HEK293 (cell line): Measurements from ENCODE around the gene CADM1.

Experiments used
- CTCF ChIA-PET: fragments of 350-600 bp; formaldehyde crosslinking; extraction: SDS; loops from one replicate; lab custom pipeline; 2021; ENCODE audit warnings: antibody characterized with exemption; lab: Yijun Ruan, JAX
- POLR2A ChIA-PET: fragments of 300-600 bp; formaldehyde crosslinking; extraction: SDS; loops from one replicate; lab custom pipeline; 2020; ENCODE audit warnings: antibody characterized with exemption, inconsistent platforms; lab: Yijun Ruan, JAX
- H3K27ac ChIP-seq: fragments of 200-500 bp; sonication (Bioruptor generic); 2 replicates; pipeline ENCODE4 v1.5.1; 2014; ENCODE audit warnings: low read depth, low read length, control low read depth, inconsistent platforms; ENCODE audit errors: extremely low read depth
- H3K36me3 ChIP-seq, 2 experiments: fragments of 200-500 bp in 1 of 2; sonication (Bioruptor generic) in 1 of 2; 1 replicate in 1 of 2; 2 replicates in 1 of 2; pipeline ENCODE4 v1.5.1; 2014 to 2017; ENCODE audit warnings: inconsistent platforms in 2 of 2, low read length in 2 of 2; ENCODE audit not compliant: control insufficient read depth in 2 of 2, insufficient read depth in 1 of 2
- H3K4me1 ChIP-seq: fragments of 200-500 bp; sonication (Bioruptor generic); 2 replicates; pipeline ENCODE4 v1.5.1; 2014; ENCODE audit warnings: mild to moderate bottlenecking, low read length, inconsistent platforms; ENCODE audit not compliant: control insufficient read depth, insufficient read depth
- H3K4me3 ChIP-seq: 2 replicates; pipeline ENCODE4 v1.5.1; 2011; ENCODE audit warnings: low read depth, mild to moderate bottlenecking, control low read depth, low read length, moderate library complexity
- H3K9me3 ChIP-seq: fragments of 200-500 bp; sonication (Bioruptor generic); 2 replicates; pipeline ENCODE4 v1.5.1; 2014; ENCODE audit warnings: low read depth, low read length, inconsistent platforms; ENCODE audit not compliant: control insufficient read depth, insufficient read depth
- GLI4 ChIP-seq: fragments of 450-650 bp; formaldehyde crosslinking; IDR thresholded peaks from 2 replicates; pipeline ENCODE4 v1.5.1; 2016; ENCODE audit warnings: missing biosample characterization, missing genetic modification characterization
- HOXC10 ChIP-seq: sonication (generic); formaldehyde crosslinking; IDR thresholded peaks from 2 replicates; pipeline ENCODE4 v1.8.1; 2023; ENCODE audit warnings: mild to moderate bottlenecking, missing genetic modification reagents
- KLF9 ChIP-seq: fragments of 450-650 bp; formaldehyde crosslinking; IDR thresholded peaks from 2 replicates; pipeline ENCODE4 v1.5.1; 2016; ENCODE audit warnings: missing biosample characterization, missing genetic modification characterization, low read depth
- YY2 ChIP-seq: fragments of 450-650 bp; formaldehyde crosslinking; IDR thresholded peaks from 2 replicates; pipeline ENCODE4 v1.5.1; 2016; ENCODE audit warnings: missing biosample characterization, missing genetic modification characterization
- ZBTB11 ChIP-seq: fragments of 450-650 bp; formaldehyde crosslinking; conservative IDR thresholded peaks from 2 replicates; pipeline ENCODE4 v1.5.1; 2016; ENCODE audit warnings: low read depth, missing biosample characterization, missing genetic modification characterization
- ZBTB17 ChIP-seq: fragments of 450-650 bp; formaldehyde crosslinking; IDR thresholded peaks from 2 replicates; pipeline ENCODE4 v1.5.1; 2016; ENCODE audit warnings: missing biosample characterization, missing genetic modification characterization
- ZBTB21 ChIP-seq: fragments of 450-650 bp; formaldehyde crosslinking; IDR thresholded peaks from 2 replicates; pipeline ENCODE4 v1.5.1; 2017; ENCODE audit warnings: missing biosample characterization, missing genetic modification characterization
- ZNF121 ChIP-seq: fragments of 450-650 bp; formaldehyde crosslinking; IDR thresholded peaks from 2 replicates; pipeline ENCODE4 v1.5.1; 2016; ENCODE audit warnings: missing biosample characterization, missing genetic modification characterization
- ZNF174 ChIP-seq: fragments of 450-650 bp; formaldehyde crosslinking; IDR thresholded peaks from 2 replicates; pipeline ENCODE4 v1.5.0; 2017; ENCODE audit warnings: missing biosample characterization, mild to moderate bottlenecking, missing genetic modification characterization
- ZNF214 ChIP-seq: fragments of 450-650 bp; formaldehyde crosslinking; IDR thresholded peaks from 2 replicates; pipeline ENCODE4 v1.5.1; 2017; ENCODE audit warnings: missing biosample characterization, mild to moderate bottlenecking, missing genetic modification characterization, borderline replicate concordance
- ZNF280D ChIP-seq: fragments of 450-650 bp; formaldehyde crosslinking; IDR thresholded peaks from 2 replicates; pipeline ENCODE4 v1.5.1; 2016; ENCODE audit warnings: missing biosample characterization, missing genetic modification characterization
- ZNF37A ChIP-seq: fragments of 450-650 bp; IDR thresholded peaks from 2 replicates; pipeline ENCODE4 v1.5.1; 2018; ENCODE audit warnings: missing biosample characterization, missing genetic modification characterization
- ZNF391 ChIP-seq: fragments of 450-650 bp; formaldehyde crosslinking; IDR thresholded peaks from 2 replicates; pipeline ENCODE4 v1.5.1; 2016; ENCODE audit warnings: low read depth, missing biosample characterization, missing genetic modification characterization, borderline replicate concordance
- ZNF433 ChIP-seq: fragments of 450-650 bp; formaldehyde crosslinking; IDR thresholded peaks from 2 replicates; pipeline ENCODE4 v1.5.1; 2016; ENCODE audit warnings: missing biosample characterization, missing genetic modification characterization, low read depth
- ZNF48 ChIP-seq: fragments of 450-650 bp; formaldehyde crosslinking; IDR thresholded peaks from 2 replicates; pipeline ENCODE4 v1.5.1; 2016; ENCODE audit warnings: missing biosample characterization, missing genetic modification characterization
- ZNF521 ChIP-seq: fragments of 450-650 bp; formaldehyde crosslinking; IDR thresholded peaks from 2 replicates; pipeline ENCODE4 v1.5.1; 2017; ENCODE audit warnings: missing biosample characterization, mild to moderate bottlenecking, missing genetic modification characterization
- ZNF548 ChIP-seq: fragments of 450-650 bp; formaldehyde crosslinking; IDR thresholded peaks from 2 replicates; pipeline ENCODE4 v1.5.1; 2016; ENCODE audit warnings: missing biosample characterization, missing genetic modification characterization
- ZNF561 ChIP-seq: fragments of 450-650 bp; IDR thresholded peaks from 2 replicates; pipeline ENCODE4 v1.5.1; 2018; ENCODE audit warnings: missing biosample characterization, missing genetic modification characterization, borderline replicate concordance
- TF ChIP-seq, protein P1 (sequence below): fragments of 450-650 bp; formaldehyde crosslinking; IDR thresholded peaks from 2 replicates; pipeline ENCODE4 v1.5.1; 2016; ENCODE audit warnings: missing biosample characterization, missing genetic modification characterization, borderline replicate concordance

Gene CADM1

GRCh38 chr11:115385226-115385625 is 119.0 kb downstream of the CADM1 start:
- POLR2A ChIA-PET = interaction anchor here (0.6 kb wide), 1 partner anchor 106 kb away, joined by 3 read pairs; no protein-coding TSS in a partner anchor
- TF ChIP-seq ZBTB21 (tag by site-specific recombination) (no peak), ZBTB11 (tag by site-specific recombination) (no peak), YY2 (no peak), ZNF521 (tag by site-specific recombination) (no peak), KLF9 (no peak), ZNF121 (tag by site-specific recombination) (no peak), ZNF48 (no peak), ZNF174 (tag by site-specific recombination) (no peak), ZNF433 (tag by site-specific recombination) (no peak), ZNF37A (tag by site-specific recombination) (no peak), ZNF561 (tag by site-specific recombination) (no peak), ZNF548 (tag by site-specific recombination) (no peak), ZNF391 (no peak), ZNF280D (tag by site-specific recombination) (no peak), ZBTB17 (no peak), GLI4 (tag by site-specific recombination) (no peak), ZNF214 (tag by site-specific recombination) (no peak), HOXC10 (no peak)
- TF ChIP-seq, protein P1, sequence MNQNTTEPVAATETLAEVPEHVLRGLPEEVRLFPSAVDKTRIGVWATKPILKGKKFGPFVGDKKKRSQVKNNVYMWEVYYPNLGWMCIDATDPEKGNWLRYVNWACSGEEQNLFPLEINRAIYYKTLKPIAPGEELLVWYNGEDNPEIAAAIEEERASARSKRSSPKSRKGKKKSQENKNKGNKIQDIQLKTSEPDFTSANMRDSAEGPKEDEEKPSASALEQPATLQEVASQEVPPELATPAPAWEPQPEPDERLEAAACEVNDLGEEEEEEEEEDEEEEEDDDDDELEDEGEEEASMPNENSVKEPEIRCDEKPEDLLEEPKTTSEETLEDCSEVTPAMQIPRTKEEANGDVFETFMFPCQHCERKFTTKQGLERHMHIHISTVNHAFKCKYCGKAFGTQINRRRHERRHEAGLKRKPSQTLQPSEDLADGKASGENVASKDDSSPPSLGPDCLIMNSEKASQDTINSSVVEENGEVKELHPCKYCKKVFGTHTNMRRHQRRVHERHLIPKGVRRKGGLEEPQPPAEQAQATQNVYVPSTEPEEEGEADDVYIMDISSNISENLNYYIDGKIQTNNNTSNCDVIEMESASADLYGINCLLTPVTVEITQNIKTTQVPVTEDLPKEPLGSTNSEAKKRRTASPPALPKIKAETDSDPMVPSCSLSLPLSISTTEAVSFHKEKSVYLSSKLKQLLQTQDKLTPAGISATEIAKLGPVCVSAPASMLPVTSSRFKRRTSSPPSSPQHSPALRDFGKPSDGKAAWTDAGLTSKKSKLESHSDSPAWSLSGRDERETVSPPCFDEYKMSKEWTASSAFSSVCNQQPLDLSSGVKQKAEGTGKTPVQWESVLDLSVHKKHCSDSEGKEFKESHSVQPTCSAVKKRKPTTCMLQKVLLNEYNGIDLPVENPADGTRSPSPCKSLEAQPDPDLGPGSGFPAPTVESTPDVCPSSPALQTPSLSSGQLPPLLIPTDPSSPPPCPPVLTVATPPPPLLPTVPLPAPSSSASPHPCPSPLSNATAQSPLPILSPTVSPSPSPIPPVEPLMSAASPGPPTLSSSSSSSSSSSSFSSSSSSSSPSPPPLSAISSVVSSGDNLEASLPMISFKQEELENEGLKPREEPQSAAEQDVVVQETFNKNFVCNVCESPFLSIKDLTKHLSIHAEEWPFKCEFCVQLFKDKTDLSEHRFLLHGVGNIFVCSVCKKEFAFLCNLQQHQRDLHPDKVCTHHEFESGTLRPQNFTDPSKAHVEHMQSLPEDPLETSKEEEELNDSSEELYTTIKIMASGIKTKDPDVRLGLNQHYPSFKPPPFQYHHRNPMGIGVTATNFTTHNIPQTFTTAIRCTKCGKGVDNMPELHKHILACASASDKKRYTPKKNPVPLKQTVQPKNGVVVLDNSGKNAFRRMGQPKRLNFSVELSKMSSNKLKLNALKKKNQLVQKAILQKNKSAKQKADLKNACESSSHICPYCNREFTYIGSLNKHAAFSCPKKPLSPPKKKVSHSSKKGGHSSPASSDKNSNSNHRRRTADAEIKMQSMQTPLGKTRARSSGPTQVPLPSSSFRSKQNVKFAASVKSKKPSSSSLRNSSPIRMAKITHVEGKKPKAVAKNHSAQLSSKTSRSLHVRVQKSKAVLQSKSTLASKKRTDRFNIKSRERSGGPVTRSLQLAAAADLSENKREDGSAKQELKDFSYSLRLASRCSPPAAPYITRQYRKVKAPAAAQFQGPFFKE = no peak
- TF ChIP-seq, all 188 proteins: peak for 0
- Histone ChIP-seq H3K9me3 (no peaks in the 10 kb centered on the region), H3K27ac (no peak overlapping the region), H3K36me3 (no peaks in the 10 kb centered on the region), H3K4me3 (no peak overlapping the region), H3K4me1 (no peaks in the 10 kb centered on the region; the same call in 1 of the 2 replicates)
- CTCF ChIA-PET = no interaction called here
